GM19372 (cell line): Measurements from ENCODE around the gene ZDBF2.
"Not testable (repeated sequence)": the region's sequence is repeated elsewhere in the genome, so short reads cannot be mapped to it uniquely, and the experiment has no call there.

Experiments
- ATAC-seq: cut with Tn5 transposase; IDR thresholded peaks from one replicate; pipeline ENCODE4 v1.9.1; 2021; ENCODE audit warnings: mild to moderate bottlenecking, low read depth, moderate library complexity; ENCODE audit not compliant: unreplicated experiment

ZDBF2 gene

DNA sequence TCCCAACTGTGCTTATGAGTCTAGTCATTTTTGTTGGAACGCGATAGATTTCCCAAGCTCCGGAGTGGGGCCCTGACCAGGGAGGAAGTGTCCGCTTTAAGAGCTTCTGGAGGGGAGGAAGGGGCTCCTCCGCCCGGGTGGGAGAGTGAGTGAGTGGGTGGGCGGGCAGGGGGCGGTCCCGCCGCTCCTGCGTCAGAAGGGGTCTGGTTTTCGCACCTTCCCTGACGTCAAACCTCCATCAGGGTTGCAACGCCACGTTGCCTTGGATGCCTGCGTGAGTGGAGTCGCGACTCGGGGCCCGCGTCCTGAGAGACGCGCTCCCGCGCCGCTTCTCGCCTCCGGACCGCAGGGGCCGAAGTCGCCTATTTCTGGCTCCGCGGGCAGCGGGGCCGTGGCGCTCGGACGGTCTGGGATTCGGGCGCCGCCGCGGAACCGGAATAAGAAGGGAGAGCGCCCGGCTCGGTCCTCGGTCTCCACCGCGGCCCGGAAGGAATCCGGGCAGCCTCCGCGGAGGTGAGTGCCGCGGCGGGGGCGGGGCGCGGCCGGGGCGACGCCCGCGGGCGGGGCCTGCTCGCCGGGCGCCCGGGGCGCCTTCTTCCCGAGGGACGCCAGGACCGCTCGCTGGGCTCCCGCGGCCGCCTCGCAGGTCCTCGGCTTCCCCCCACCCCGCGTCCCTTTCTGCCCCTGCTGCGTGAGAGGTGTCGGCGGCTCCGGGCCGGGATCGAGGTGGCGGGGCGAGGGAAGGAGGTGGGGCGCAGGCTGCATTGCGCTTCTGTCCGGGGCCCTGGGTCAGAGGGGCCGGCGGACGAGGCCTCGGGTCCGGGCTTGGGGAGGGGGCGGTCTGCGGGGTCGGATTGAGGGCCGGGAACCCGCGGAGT, at the start of gene ZDBF2:
Gene ZDBF2, plus strand, starts transcription at position 230 of the 878 bp plus-strand sequence. CDS start 7,187 bp downstream, outside the sequence.
- peak; percentile 70 for ATAC-seq

DNA sequence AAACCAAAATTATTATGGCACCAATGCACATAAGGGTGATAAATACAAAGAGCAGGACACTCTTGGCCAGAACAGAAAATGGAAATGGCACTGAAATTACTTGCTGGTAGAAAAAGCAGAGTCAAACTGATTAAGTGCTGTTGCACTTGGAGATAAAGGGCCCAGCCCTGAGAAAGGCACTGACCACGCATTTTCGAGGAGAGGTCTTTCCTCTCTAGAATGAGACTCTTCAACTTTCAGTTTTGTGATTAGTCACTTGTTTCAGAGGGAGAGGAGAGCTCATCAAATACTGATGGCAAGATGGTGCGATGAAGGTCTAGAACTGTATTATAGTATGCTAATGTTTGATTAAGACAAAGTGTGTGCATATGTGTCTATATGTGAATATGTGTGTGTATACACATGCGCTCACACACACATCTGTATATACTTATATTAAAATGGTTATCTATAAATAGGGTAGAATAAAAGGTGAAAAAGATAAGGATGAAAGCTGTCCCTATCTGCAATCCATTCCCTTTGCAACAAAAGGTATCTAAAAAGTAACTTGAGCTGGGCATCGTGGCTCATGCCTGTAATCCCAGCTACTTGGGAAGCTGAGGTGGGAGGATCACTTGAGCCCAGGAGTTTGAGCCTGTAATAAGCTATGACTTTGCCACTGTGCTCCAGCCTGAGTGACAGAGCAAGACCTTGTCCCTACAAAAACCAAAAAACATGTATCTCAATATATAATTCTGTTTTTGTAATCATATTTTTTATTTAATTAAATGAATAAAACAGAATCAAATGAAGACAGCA, 48.8 kb upstream of the ZDBF2 start:
- peak; percentile 98 for ATAC-seq

DNA sequence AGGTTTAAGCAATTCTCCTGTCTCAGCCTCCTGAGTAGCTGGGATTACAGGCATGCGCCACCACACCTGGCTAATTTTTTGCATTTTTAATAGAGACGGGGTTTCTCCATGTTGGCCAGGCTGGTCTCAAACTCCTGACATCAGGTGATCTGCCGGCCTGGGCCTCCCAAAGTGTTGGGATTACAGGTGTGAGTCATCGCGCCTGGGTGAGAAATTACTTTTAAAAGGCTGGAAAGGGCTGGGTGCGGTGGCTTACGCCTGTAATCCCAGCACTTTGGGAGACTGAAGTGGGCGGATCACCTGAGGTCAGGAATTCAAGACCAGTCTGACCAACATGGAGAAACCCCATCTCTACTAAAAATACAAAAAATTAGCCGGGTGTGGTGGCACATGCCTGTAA, 45.8 kb upstream of the ZDBF2 start:
- ATAC-seq, result not testable (repeated sequence)

DNA sequence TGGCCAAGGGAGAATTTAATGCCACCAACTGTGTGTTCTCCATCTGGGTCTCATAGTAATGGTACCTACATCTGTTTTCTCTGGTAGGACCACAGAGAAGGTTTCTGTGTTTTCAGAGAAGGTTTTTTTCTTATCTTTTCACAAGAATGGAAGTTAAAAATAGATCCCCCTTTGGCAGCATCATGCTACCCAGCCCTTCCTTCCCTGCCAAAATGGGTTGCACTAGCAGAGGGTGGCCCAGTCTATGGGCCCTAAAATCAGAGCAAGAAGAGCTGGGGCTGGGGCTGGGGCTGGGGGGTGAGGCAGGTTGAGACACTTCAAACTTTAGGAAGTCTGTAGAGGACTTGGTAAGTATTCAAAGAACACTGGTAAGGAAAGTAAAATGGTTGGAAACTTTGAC, 44.8 kb upstream of the ZDBF2 start:
- no peak for ATAC-seq

DNA sequence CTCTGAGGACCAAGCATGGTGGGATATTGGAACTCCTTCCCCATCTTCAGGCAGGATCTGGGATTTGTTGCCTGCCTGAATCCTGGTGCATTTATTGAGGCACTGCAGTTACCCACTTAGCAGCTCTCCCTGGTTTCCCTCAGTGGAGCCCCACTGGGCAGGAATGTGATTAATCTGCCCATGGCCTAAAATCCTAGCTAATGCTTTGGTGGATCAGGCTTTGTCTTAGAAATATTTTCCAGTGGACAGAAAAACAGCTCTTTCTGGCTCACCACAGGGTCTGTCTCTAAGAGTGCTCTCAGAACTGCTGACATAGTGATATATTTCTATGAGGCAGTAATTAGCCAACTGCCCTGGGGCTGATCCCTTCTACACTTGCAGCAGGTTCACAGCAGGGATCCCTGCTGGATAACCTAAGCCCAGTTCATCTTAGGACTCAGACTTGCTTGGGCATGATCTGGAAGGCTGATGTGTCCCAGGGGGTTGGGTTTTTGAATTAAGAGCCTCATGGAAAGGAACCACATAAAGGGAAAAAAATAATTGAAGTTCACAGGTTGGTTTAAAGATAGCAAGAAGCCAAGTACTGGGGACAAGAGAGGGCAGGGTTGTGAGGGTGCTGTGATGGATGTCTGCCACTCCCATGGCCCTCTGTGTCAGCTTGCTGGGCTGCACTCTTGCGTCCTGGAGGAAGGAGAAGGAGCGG, 44.3 kb upstream of the ZDBF2 start:
- ATAC-seq, result no peak

DNA sequence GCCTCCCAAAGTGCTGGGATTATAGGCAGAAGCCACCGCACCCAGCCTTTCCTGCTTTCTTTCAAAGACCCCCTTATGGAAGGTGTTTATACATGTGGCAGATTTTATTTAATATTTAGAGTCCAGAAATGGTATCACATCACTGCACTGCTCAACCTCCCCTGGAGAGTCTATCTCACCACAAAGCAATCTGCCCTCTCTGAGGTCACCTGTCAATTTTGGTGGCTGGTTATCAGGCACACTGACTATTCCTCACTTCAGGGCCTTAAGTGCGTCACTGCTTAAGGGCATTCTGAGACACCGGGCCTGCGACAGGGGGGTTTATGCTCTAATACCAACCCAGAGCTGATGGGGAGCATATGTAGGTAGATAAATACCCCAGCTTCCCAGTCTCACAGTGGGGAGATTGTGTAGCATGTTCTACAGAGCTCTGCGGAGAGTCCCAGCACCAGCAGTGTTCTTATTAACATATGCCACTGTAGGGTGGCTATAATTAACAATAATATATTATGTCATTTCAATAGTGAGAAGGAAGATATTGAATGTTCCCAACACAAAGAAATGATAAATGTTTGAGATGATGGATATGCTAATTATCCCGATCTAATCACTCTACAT, 42.7 kb upstream of the ZDBF2 start:
- ATAC-seq, result no peak

DNA sequence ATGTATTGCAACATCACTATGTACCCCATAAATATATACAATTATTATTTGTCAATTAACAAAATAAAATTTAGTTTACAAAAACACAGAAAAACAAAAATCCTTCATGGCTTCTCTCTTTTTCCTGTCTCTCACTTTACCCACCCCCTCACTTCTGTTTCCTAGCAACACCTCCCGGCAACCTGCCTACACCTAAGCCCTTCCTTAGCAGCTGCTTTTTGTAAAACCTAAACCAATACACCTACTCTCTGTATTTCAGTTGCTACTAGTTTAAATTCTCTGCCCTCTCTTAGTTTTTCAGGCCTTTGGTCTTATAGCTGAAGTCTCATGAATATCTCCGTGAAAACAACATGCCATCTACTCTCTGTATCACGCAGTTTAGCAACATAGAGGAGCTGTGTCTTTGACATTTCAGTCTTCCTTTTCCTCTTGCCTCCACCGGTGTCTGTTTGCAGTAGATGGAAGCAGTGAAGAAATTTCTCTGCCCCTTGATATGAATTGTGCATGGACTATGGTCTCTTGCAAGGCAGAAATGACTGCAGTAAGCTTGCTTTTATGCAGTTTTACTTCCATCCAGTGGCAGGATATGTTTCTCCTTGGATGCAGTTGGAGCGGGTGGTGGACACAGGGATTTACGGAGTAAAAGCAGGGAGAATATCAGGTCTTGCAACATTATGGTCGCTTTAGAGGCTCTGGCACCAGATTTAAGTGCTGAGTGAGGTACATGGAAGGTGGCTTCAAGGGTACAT, 42.0 kb upstream of the ZDBF2 start:
- no peak for ATAC-seq

DNA sequence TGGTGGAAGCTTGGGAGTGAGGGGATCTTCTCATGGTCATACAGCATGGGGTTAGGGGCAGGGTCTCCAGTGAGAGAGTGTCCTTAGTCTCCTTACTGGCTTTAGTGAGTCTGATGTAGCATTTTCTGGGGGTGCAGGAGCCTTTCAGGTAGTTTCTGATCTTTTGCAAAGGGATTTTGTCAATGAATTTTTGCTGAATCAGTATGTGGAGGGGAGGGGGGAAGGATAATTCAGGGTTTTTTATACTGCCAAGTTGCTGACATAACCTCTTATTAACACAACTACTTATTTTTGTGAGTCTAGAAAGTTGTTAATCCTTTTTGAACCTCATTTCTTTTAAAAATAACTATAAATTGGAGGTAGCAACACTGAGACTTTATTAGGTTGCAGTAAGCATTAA, 35.3 kb upstream of the ZDBF2 start:
- no peak for ATAC-seq

DNA sequence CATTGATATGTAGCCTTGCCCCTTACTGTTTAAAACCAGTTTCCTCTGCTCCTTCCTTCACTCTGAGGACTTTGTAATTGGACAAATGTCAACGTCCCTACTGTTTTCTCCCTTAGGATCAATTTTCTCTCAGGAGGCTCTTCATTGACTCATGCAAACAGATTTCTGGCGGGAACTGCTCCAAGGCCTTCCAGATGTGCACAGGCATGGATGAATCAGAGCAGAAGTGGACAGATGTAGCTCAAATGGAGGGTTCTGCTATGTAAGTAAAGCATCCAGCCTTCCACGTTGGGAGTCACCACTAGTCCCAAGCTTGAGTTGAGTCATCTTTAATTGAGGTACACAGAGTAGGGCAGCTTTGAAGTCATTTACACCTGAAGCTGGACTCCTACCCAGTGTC, 34.1 kb upstream of the ZDBF2 start:
- no peak for ATAC-seq

DNA sequence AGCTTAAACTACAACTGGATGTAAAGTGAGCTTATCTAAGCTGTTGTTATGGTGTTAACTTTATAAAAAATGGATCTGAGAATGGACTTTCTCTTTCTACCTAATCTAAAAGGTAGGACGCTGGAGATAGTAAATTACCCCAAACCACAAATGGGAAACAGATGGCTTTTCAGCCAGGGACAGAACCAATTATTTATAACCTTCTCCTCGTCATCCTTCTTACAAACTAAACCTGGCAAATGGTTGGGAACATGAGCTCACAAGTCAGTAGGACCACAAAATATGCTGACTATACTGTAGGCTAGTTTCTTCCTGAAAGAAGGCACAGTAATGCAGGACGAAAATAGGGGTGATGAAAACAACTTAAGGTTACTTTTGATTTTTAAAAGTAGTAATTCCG, 32.7 kb upstream of the ZDBF2 start:
- no peak for ATAC-seq

DNA sequence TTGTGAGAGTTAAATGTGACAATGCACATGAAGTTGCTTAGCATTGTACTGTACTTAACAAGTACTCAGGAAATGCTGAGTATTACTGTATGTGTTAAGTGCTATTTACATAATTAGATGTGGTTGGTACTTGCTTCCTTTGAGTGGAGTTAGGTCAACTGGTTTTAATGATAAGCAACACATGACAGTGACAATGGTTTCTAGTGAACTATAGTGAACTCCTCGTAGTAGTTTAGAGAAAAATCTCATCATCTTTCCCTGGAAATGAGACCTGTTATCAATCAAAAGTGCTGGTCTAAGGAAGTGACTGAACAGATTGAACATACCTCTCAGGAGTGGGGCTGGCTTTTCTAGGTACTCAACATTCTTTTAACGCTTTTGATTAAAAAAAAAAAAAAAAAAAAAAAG, 29.2 kb upstream of the ZDBF2 start:
- ATAC-seq, result peak; percentile 54

DNA sequence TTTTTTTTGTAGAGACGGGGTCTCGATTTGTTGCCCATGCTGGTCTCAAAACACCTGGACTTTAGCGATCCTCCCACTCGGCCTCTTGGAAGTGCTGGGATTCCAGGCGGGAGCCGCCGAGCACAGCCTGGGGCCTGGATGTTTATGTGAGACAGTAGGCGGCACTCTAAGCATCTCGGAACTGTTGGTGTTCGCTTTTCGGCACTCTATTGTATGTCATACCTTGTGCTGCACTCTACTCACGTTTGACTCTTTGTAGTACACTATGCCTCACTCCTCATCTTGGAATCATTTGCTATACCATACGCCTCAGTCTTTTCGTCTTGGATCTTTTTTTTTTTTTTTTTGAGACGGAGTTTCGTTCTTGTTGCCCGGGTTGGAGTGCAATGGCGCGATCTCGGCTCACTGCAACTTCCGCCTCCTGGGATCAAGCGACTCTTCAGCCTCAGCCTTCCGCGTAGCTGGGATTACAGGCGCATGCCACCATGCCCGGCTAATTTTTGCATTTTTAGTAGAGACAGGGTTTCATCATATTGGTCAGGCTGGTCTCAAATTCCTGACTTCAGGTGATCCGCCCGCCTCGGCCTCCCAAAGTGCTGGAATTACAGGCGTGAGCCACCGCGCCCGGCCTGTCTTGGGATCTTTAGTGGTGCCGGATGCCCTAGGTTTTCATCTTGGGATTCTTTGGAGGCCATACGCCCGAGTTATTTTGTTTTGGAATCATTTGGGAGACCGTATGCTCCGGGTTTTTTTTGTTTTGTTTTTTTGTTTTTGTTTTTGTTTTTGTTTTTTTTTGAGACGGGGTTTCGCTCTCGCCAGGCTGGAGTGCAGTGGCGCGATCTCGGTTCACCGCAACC, 24.2 kb upstream of the ZDBF2 start:
- ATAC-seq, result no peak

DNA sequence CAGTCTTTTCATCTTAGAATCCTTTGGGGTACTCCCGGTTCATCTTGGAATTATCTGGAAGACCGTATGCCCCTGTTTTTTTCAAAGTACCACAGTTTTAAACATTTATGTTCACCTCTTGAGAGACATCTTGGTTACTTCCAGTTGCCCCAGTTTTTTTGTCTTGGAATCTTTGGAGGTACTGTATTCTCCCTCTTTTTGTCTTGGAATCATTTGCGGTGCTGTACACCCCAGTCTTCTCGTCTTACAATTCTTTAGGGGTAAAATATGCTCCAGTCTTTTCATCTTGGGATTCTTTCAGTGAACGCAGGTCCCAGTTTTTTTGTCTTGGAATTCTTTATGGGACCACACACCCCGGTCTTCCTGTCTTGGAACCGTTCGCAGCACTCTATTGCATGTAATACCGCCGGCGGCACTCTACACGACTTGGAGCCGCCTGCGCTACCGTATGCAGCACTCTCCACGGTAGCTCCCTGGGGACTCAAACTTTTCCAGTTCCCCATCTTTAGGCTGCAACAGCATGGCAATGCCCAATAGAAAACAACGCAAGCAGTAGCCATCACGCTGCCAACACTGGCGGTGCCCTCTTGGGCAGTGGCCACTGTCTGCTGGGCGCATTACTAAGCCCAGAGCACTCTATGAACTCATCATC, 21.2 kb upstream of the ZDBF2 start:
- ATAC-seq, result no peak

DNA sequence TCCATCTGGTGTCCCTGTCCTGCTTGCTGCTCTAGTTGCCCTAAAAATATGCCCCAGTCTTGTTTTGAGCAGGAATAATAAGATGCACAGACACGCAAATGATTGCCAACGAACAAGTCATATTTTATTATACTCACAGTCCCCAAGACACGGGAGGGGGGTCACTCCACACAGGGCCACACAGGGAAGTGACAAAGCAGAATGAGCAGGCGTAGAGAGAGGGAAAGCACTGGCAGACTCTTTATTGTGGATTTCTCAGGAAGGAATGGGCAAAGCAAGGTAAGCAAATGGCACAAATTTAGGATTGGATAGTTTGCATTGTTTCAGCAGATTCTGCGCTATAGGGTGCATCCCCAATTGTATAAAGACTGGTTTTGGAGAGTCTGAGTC, 20.7 kb upstream of the ZDBF2 start:
- no peak for ATAC-seq

DNA sequence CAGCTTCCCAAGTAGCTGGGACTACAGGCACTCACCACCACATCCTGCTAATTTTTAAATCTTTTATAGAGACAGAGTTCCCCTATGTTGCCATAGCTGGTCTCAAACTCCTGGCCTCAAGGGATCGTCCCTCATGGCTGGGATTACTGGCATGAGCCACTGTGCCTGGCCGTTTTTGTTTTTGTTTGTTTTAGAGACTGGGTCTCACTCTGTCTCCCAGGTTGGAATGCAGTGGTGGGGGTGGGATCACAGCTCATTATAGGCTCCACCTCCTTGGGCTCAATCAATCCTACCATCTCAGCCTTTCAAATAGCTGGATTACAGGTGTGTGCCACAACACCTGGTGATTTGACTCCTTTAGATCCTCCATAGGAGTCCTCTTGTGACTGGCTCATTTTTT, 19.5 kb upstream of the ZDBF2 start:
- ATAC-seq, result no peak

DNA sequence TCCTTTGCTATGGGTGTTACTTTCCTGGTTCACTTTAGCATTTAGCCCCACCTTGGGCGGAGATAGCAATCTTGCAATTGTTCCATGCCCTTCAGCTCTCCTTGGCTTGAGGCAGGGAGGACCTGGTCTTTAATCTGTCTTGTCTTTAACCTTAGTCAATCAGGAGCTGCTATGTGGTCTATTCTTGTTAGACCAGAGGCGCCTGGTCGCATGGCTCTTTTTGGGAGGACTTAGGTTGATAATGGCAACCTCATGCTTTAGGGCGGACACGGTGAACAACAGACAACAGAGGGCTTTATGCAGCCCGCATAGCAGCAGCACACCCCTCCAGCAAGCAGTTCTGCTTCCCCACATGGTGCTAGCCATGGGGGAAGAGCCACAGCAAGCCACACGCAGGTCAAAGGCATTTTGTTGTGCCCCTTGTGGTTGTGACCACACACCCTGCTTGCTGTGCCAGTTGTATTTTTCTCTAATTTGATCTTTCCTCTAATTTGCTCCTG, 17.7 kb upstream of the ZDBF2 start:
- ATAC-seq, result no peak

DNA sequence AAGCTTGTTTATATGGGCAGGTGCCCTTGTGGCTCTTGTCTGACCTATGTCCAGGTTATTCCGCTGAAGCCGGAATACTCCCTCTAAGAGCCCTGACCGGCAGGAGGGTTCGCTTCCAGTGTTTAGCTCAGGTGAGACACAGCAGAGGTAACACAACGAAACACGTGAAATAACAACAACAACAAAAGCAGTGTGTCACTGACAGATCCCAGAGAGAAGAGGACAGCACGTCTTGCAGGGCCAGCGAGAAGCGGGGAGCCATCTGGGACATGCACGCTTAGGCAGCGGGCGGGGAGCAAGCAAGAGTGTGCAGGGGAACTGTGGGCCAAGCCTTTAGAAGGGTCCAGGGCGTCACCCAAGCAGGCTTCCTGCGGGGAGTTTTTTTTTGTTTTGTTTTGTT, 17.1 kb upstream of the ZDBF2 start:
- ATAC-seq, result no peak

DNA sequence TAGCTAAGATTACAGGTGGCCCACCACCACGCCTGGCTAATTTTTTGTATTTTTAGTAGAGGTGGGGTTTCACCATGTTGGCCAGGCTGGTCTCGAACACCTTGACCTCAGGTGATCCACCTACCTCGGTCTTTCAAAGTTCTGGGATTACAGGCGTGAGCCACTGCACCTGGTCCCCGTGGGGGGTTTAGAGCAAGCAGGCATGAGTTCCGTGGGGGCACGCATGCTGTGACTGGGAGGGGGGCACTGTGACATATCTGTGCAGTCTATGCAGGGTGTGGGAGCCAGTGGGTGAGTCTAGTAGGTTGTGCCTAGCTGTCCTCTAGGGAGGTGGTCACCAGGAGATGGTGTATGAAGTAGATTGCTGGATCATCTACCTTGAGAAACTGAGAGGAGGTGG, 16.6 kb upstream of the ZDBF2 start:
- no peak for ATAC-seq
